ENCODE measurements around the gene SHROOM4. TPM values are rescaled to one million over a fixed set of nuclear protein-coding genes. Genes with fewer than 3 reads are reported as not detected.

Gene SHROOM4, protein sequence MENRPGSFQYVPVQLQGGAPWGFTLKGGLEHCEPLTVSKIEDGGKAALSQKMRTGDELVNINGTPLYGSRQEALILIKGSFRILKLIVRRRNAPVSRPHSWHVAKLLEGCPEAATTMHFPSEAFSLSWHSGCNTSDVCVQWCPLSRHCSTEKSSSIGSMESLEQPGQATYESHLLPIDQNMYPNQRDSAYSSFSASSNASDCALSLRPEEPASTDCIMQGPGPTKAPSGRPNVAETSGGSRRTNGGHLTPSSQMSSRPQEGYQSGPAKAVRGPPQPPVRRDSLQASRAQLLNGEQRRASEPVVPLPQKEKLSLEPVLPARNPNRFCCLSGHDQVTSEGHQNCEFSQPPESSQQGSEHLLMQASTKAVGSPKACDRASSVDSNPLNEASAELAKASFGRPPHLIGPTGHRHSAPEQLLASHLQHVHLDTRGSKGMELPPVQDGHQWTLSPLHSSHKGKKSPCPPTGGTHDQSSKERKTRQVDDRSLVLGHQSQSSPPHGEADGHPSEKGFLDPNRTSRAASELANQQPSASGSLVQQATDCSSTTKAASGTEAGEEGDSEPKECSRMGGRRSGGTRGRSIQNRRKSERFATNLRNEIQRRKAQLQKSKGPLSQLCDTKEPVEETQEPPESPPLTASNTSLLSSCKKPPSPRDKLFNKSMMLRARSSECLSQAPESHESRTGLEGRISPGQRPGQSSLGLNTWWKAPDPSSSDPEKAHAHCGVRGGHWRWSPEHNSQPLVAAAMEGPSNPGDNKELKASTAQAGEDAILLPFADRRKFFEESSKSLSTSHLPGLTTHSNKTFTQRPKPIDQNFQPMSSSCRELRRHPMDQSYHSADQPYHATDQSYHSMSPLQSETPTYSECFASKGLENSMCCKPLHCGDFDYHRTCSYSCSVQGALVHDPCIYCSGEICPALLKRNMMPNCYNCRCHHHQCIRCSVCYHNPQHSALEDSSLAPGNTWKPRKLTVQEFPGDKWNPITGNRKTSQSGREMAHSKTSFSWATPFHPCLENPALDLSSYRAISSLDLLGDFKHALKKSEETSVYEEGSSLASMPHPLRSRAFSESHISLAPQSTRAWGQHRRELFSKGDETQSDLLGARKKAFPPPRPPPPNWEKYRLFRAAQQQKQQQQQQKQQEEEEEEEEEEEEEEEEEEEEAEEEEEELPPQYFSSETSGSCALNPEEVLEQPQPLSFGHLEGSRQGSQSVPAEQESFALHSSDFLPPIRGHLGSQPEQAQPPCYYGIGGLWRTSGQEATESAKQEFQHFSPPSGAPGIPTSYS (N-terminal part only)
- not detected in 5 replicates for total RNA-seq (2022; extraction: Qiagen RNA extraction)

DNA sequence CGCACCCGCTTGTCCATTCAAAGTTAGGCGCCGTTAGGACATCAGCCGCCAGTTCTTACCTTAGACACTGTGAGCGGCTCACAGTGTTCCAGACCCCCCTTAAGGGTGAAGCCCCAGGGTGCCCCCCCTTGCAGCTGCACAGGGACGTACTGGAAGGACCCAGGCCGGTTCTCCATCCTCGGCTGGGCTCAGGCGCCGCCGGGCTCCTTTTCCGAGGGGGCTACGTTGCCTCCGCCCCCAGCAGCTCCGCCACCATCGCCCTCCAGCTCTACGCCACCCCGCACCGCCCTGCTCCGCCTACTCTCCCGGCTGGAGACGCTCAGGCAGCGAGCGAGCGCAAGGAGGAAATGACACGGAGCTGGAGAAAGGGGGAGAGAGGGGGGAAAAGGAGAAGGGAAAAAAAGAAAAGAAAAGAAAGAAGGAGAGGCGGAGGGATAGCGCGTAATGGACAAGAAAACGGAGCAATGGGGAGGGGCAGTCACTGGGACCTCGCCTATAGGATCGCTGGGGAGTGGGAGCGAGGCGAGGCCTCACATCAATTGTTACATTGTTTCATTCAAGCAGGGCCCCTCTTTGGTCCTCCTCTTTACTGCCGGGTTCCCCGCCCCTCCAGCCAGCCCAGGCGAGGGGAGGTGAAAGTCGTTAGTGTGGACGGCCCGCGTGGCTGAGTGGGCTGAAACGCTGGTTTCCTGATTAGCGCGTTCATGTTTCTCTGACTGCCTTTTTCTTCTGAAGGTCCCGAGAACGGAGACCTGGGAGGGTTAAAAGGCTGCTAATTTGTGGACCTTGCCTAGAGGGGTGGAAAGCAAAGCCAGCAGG is at the start of gene SHROOM4:
TSS of gene SHROOM4 (minus strand) at position 352 of the 819 bp plus-strand sequence. CDS start at position 176, 176 bp downstream.

Other genes with a start within 250 kb of the SHROOM4 start
- gene BMP15, start 96.5 kb upstream of the SHROOM4 start, total RNA-seq (2022; extraction: Qiagen RNA extraction): not detected in 5 replicates

All from A549 treated with Hydrocortisone at 1 μM for 4 hours (cell line).